Neuronal stem cell (in vitro differentiated cells): ENCODE results near the gene C3orf62.
"Not testable (repeated sequence)": the region's sequence is repeated elsewhere in the genome, so short reads cannot be mapped to it uniquely, and the experiment has no call there.

Experiments used
- DNase-seq: peaks from one replicate; pipeline ENCODE4 v3.0.0-alpha.2; 2013; ENCODE audit warnings: low spot score
- H2AFZ ChIP-seq: one replicate; pipeline ENCODE4 v1.6.1; 2013; ENCODE audit warnings: mild to moderate bottlenecking, low read length, inconsistent platforms
- H2AK5ac ChIP-seq: 2 replicates; pipeline ENCODE4 v1.6.1; 2013; ENCODE audit warnings: low read depth, mild to moderate bottlenecking, inconsistent platforms, low read length, moderate library complexity, mixed read lengths
- H2BK120ac ChIP-seq: 2 replicates; pipeline ENCODE4 v1.6.1; 2013; ENCODE audit warnings: low read depth, mild to moderate bottlenecking, inconsistent platforms, low read length, moderate library complexity, mixed read lengths
- H2BK12ac ChIP-seq: one replicate; pipeline ENCODE4 v1.6.1; 2013; ENCODE audit warnings: low read length, inconsistent platforms
- H2BK15ac ChIP-seq: 2 replicates; pipeline ENCODE4 v1.6.1; 2013; ENCODE audit warnings: mild to moderate bottlenecking, low read length, inconsistent platforms, mixed read lengths
- H2BK5ac ChIP-seq: one replicate; pipeline ENCODE4 v1.6.1; 2013; ENCODE audit warnings: inconsistent platforms, mild to moderate bottlenecking, low read length, moderate library complexity
- H3K14ac ChIP-seq: one replicate; pipeline ENCODE4 v1.6.1; 2013; ENCODE audit warnings: low read length, inconsistent platforms
- H3K18ac ChIP-seq: 2 replicates; pipeline ENCODE4 v1.6.1; 2013; ENCODE audit warnings: low read length, inconsistent platforms
- H3K23ac ChIP-seq: 2 replicates; pipeline ENCODE4 v1.6.1; 2013; ENCODE audit warnings: low read depth, mild to moderate bottlenecking, mixed read lengths, low read length, inconsistent platforms; ENCODE audit not compliant: poor library complexity
- H3K27ac ChIP-seq: replicated peaks from 3 replicates; pipeline ENCODE4 v1.5.1; 2013; ENCODE audit warnings: low read length, inconsistent platforms
- H3K27me3 ChIP-seq, 3 experiments: 2 replicates each; pipeline ENCODE4 v1.6.1; 2013; ENCODE audit warnings: low read length in 3 of 3, mild to moderate bottlenecking in 2 of 3, inconsistent platforms in 1 of 3, low read depth in 1 of 3, mixed read lengths in 1 of 3, moderate library complexity in 1 of 3; ENCODE audit not compliant: control insufficient read depth in 3 of 3, insufficient read depth in 3 of 3
- H3K36me3 ChIP-seq, 2 donors: replicated peaks in 1 of 2; 2 replicates each; pipeline ENCODE4 v1.6.1; 2013; ENCODE audit warnings: low read length in 2 of 2; ENCODE audit not compliant: control insufficient read depth in 2 of 2, insufficient read depth in 2 of 2
- H3K4ac ChIP-seq: 2 replicates; pipeline ENCODE4 v1.6.1; 2013; ENCODE audit warnings: inconsistent platforms, mild to moderate bottlenecking, low read length, moderate library complexity
- H3K4me1 ChIP-seq, 2 donors: 1 replicate in 1 of 2; 2 replicates in 1 of 2; pipeline ENCODE4 v1.6.1; 2013; ENCODE audit warnings: low read length in 2 of 2, low read depth in 1 of 2; ENCODE audit not compliant: control insufficient read depth in 2 of 2, insufficient read depth in 1 of 2
- H3K4me2 ChIP-seq: one replicate; pipeline ENCODE4 v1.6.1; 2013; ENCODE audit warnings: mild to moderate bottlenecking, low read length, inconsistent platforms; ENCODE audit not compliant: insufficient read depth, poor library complexity, severe bottlenecking
- H3K4me3 ChIP-seq, 2 donors: 2 replicates each; pipeline ENCODE4 v1.5.1; 2013; ENCODE audit warnings: low read length in 2 of 2, mild to moderate bottlenecking in 2 of 2, inconsistent platforms in 1 of 2, moderate library complexity in 1 of 2
- H3K79me1 ChIP-seq: one replicate; pipeline ENCODE4 v1.6.1; 2013; ENCODE audit warnings: low read depth, mild to moderate bottlenecking, inconsistent platforms, low read length, moderate library complexity
- H3K9ac ChIP-seq: one replicate; pipeline ENCODE4 v1.6.1; 2013; ENCODE audit warnings: mild to moderate bottlenecking, low read depth, low read length, inconsistent platforms; ENCODE audit not compliant: poor library complexity
- H3K9me3 ChIP-seq, 2 donors: replicated peaks in 1 of 2; 2 replicates each; pipeline versions ENCODE3 to v1.6.1; 2013; ENCODE audit warnings: low read length in 2 of 2, mild to moderate bottlenecking in 2 of 2, inconsistent platforms in 1 of 2, low read depth in 1 of 2, mixed read lengths in 1 of 2, moderate library complexity in 1 of 2; ENCODE audit not compliant: control insufficient read depth in 2 of 2, insufficient read depth in 1 of 2
- H4K8ac ChIP-seq: one replicate; pipeline ENCODE4 v1.6.1; 2013; ENCODE audit warnings: low read depth, mild to moderate bottlenecking, inconsistent platforms, low read length, moderate library complexity
- H4K91ac ChIP-seq: one replicate; pipeline ENCODE4 v1.6.1; 2013; ENCODE audit warnings: low read length, low read depth, mild to moderate bottlenecking, inconsistent platforms; ENCODE audit not compliant: poor library complexity
- WGBS, 2 donors: extraction: QIAGEN DNeasy Blood & Tissue Kit; methylation state at CpG; one replicate each; pipeline ENCODE4 v1.1.7; 2013; ENCODE audit warnings: missing lambda C conversion rate in 2 of 2, mixed read lengths in 1 of 2; ENCODE audit not compliant: insufficient read length in 2 of 2, insufficient replicate concordance in 1 of 2; ENCODE audit errors: extremely low coverage in 2 of 2; 5-methylcytosine and 5-hydroxymethylcytosine counted together

Gene C3orf62

GRCh38 chr3:49228817-49229216 is 48.2 kb downstream of the C3orf62 start:
- H2BK5ac ChIP-seq, H3K18ac ChIP-seq, H2BK120ac ChIP-seq, H3K79me1 ChIP-seq, H3K27ac ChIP-seq, H2BK15ac ChIP-seq, H2BK12ac ChIP-seq, H4K8ac ChIP-seq, H3K4me2 ChIP-seq, H2AK5ac ChIP-seq, DNase-seq, H4K91ac ChIP-seq, H2AFZ ChIP-seq, H3K23ac ChIP-seq, H3K4ac ChIP-seq, H3K27me3 ChIP-seq, H3K9ac ChIP-seq, H3K14ac ChIP-seq, H3K36me3 ChIP-seq, H3K4me1 ChIP-seq, H3K4me3 ChIP-seq: not testable (repeated sequence)
- H3K9me3 ChIP-seq: peaks cover 2 to 31% of the 10 kb centered on the region in 2 donors
- no CpG with 5 or more reads among the region's 5 CpGs for WGBS, 2 donors

GRCh38 chr3:49222002-49222401 is 55.0 kb downstream of the C3orf62 start:
- no peak overlapping the region for H4K91ac ChIP-seq
- H3K9ac ChIP-seq: no peak overlapping the region
- H3K18ac ChIP-seq: no peak overlapping the region
- peaks cover 0 to 6% of the 10 kb centered on the region in 2 donors for H3K9me3 ChIP-seq
- no peak overlapping the region for H2BK120ac ChIP-seq
- no peaks in the 10 kb centered on the region for H3K36me3 ChIP-seq
- H3K4me2 ChIP-seq: no peak overlapping the region
- no peaks in the 10 kb centered on the region for H3K79me1 ChIP-seq
- DNase-seq: no peak
- no peak overlapping the region for H2AK5ac ChIP-seq
- no peak overlapping the region for H2AFZ ChIP-seq
- no peaks in the 10 kb centered on the region for H3K27me3 ChIP-seq
- H2BK12ac ChIP-seq: no peak overlapping the region
- H3K14ac ChIP-seq: no peak overlapping the region
- no peak overlapping the region for H3K4me3 ChIP-seq
- no peak overlapping the region for H4K8ac ChIP-seq
- H2BK5ac ChIP-seq: no peak overlapping the region
- H3K4ac ChIP-seq: no peak overlapping the region
- H3K4me1 ChIP-seq: no peaks in the 10 kb centered on the region
- no peak overlapping the region for H3K23ac ChIP-seq
- no peak overlapping the region for H2BK15ac ChIP-seq
- no CpG with 5 or more reads among the region's 3 CpGs for WGBS, 2 donors
- no peak overlapping the region for H3K27ac ChIP-seq

- H4K8ac ChIP-seq: not testable (repeated sequence)
Observed at GRCh38 chr3:49220985-49221563, 56.0 kb downstream of the C3orf62 start.

GRCh38 chr3:49219132-49219531 is 57.9 kb downstream of the C3orf62 start:
- H3K14ac ChIP-seq: no peak overlapping the region
- H3K9ac ChIP-seq: no peak overlapping the region
- H3K4me2 ChIP-seq: no peak overlapping the region
- no peak overlapping the region for H4K8ac ChIP-seq
- no peak overlapping the region for H2BK12ac ChIP-seq
- H3K23ac ChIP-seq: no peak overlapping the region
- no CpG with 5 or more reads among the region's 6 CpGs for WGBS, 2 donors
- H3K27ac ChIP-seq: no peak overlapping the region
- no peak overlapping the region for H2AFZ ChIP-seq
- no peak for DNase-seq
- no peak overlapping the region for H3K4me3 ChIP-seq
- no peak overlapping the region for H3K18ac ChIP-seq
- H2BK5ac ChIP-seq: no peak overlapping the region
- no peak overlapping the region for H4K91ac ChIP-seq
- H3K27me3 ChIP-seq: no peaks in the 10 kb centered on the region
- H2BK120ac ChIP-seq: no peak overlapping the region
- no peaks in the 10 kb centered on the region for H3K79me1 ChIP-seq
- no peaks in the 10 kb centered on the region for H3K36me3 ChIP-seq
- peaks cover 1 to 7% of the 10 kb centered on the region in 2 donors for H3K9me3 ChIP-seq
- no peak overlapping the region for H2AK5ac ChIP-seq
- H2BK15ac ChIP-seq: no peak overlapping the region
- H3K4ac ChIP-seq: no peak overlapping the region
- no peaks in the 10 kb centered on the region for H3K4me1 ChIP-seq

More at GRCh38 chr3:49220985-49221563, 56.0 kb downstream of the C3orf62 start:
- H3K4ac ChIP-seq, H3K9me3 ChIP-seq, H3K4me3 ChIP-seq, H3K9ac ChIP-seq, H3K4me2 ChIP-seq, H3K79me1 ChIP-seq, H2BK12ac ChIP-seq, H3K36me3 ChIP-seq, H3K27ac ChIP-seq, H2BK120ac ChIP-seq, H2AFZ ChIP-seq, H3K18ac ChIP-seq, H3K23ac ChIP-seq, H3K27me3 ChIP-seq, H2BK15ac ChIP-seq, DNase-seq, H3K4me1 ChIP-seq, H2AK5ac ChIP-seq, H2BK5ac ChIP-seq, H3K14ac ChIP-seq, H4K91ac ChIP-seq: not testable (repeated sequence)
- WGBS, 2 donors: no CpG with 5 or more reads among the region's 6 CpGs
